GM18861 (cell line): ENCODE results near the gene NAV3.
"Not testable (repeated sequence)": the region's sequence is repeated elsewhere in the genome, so short reads cannot be mapped to it uniquely, and the experiment has no call there.

Source experiments
- ATAC-seq: cut with Tn5 transposase; IDR thresholded peaks from one replicate; pipeline ENCODE4 v1.9.1; 2021; ENCODE audit not compliant: unreplicated experiment

NAV3 gene

GRCh38 chr12:78101946-78102635 is 271.4 kb downstream of the NAV3 start:
- no peak for ATAC-seq

GRCh38 chr12:78102801-78103200 is 272.1 kb downstream of the NAV3 start:
- ATAC-seq: not testable (repeated sequence)

- ATAC-seq: no peak
Observed at GRCh38 chr12:78115889-78116288, 285.2 kb downstream of the NAV3 start.

- ATAC-seq: no peak
Observed at GRCh38 chr12:78118036-78118435, 287.3 kb downstream of the NAV3 start.

GRCh38 chr12:78118486-78118885 is 287.8 kb downstream of the NAV3 start:
- ATAC-seq: no peak

- no peak for ATAC-seq
Observed at GRCh38 chr12:78119351-78119918, 288.7 kb downstream of the NAV3 start.

GRCh38 chr12:78120306-78120705 is 289.6 kb downstream of the NAV3 start:
- no peak for ATAC-seq

GRCh38 chr12:78120866-78121560 is 290.3 kb downstream of the NAV3 start:
- ATAC-seq: no peak

- no peak for ATAC-seq
Observed at GRCh38 chr12:78121969-78122610, 291.4 kb downstream of the NAV3 start.

- ATAC-seq: no peak
Observed at GRCh38 chr12:78128211-78128610, 297.5 kb downstream of the NAV3 start.

GRCh38 chr12:78143717-78144116 is 313.0 kb downstream of the NAV3 start:
- ATAC-seq: no peak

- ATAC-seq: no peak
Observed at GRCh38 chr12:78145398-78145797, 314.7 kb downstream of the NAV3 start.

- ATAC-seq: no peak
Observed at GRCh38 chr12:78146365-78146772, 315.7 kb downstream of the NAV3 start.

GRCh38 chr12:78149459-78149858 is 318.8 kb downstream of the NAV3 start:
- no peak for ATAC-seq

GRCh38 chr12:78155546-78155945 is 324.9 kb downstream of the NAV3 start:
- ATAC-seq: no peak

- ATAC-seq: no peak
Observed at GRCh38 chr12:78156751-78157150, 326.1 kb downstream of the NAV3 start.

- no peak for ATAC-seq
Observed at GRCh38 chr12:78157199-78157598, 326.5 kb downstream of the NAV3 start.

- ATAC-seq: no peak
Observed at GRCh38 chr12:78164154-78164553, 333.5 kb downstream of the NAV3 start.

- no peak for ATAC-seq
Observed at GRCh38 chr12:78167510-78167909, 336.8 kb downstream of the NAV3 start.

GRCh38 chr12:78171061-78171460 is 340.4 kb downstream of the NAV3 start:
- no peak for ATAC-seq

- ATAC-seq: no peak
Observed at GRCh38 chr12:78176643-78177042, 345.9 kb downstream of the NAV3 start.

GRCh38 chr12:78177298-78177697 is 346.6 kb downstream of the NAV3 start:
- ATAC-seq: no peak
